GM21786 (cell line): Measurements from ENCODE around the gene UTS2B.
A peak's percentile ranks its signal among the peaks of the same experiment; 100 is the strongest.

Experiments used
- ATAC-seq: cut with Tn5 transposase; IDR thresholded peaks from one replicate; pipeline ENCODE4 v1.9.1; 2021; ENCODE audit not compliant: unreplicated experiment

Gene UTS2B

DNA sequence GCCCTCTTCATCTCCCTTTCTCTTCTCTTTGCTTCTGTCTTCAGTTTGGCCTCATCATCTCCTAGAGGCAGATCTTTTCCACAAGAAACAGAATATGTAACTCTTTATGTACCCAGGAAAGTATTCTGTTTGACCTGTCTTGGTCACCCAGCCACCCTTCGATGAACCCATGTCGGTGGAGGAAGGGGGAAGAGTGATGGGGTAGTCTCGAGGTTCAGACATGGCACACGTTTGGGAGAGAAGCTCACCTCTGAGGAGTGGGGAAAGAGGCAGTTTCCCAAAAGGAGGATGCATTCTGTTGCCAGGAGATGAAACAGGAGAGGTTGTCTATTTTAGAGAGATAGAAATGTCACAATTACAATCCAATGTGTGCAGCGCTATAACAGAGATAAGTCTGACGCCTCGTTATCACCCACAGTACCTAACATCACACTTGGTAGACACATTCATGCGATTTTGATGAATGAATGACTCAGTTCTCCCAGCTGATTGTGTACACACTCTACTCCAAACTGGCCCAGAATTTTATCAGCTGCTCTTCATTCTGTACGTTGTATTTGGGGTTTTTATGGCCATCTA is 1.9 kb downstream of the UTS2B start:
- ATAC-seq, result no peak

DNA sequence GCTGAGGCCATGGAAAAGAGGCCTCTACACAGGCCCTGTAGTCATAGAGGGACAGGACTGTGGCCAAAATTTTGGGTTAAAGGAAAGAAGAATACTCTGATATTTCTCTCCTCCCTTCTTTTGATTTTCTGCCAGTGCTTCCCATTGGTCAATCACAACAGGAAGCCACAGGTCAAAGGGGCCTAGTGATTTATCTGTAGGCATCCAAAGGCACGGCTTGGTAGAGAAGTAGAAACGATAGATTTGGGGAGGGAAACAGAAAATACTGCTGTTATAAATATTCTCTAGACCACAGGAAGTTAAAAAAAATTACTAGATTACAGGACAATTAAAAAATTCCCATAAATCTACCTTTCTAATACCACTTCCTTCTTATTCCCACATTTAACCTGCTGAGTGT is 2.8 kb downstream of the UTS2B start:
- no peak for ATAC-seq

DNA sequence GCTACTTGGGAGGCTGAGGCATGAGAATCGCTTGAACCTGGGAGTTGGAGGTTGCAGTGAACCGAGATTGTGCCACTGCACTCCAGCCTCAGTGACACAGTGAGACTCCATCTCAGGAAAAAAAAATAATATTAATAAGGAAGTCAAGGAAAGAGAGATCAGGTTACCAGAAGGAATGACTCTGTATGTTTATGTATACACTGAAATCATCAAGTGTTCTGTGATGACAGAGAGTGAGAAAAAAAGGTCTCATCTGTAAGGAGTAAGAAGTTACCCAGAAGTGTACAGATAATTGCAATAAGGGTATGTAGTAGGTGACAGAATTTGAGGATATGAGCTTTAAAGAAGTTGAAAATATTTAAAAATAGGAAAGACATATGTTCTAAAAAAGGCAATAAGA is 5.4 kb downstream of the UTS2B start:
- no peak for ATAC-seq

DNA sequence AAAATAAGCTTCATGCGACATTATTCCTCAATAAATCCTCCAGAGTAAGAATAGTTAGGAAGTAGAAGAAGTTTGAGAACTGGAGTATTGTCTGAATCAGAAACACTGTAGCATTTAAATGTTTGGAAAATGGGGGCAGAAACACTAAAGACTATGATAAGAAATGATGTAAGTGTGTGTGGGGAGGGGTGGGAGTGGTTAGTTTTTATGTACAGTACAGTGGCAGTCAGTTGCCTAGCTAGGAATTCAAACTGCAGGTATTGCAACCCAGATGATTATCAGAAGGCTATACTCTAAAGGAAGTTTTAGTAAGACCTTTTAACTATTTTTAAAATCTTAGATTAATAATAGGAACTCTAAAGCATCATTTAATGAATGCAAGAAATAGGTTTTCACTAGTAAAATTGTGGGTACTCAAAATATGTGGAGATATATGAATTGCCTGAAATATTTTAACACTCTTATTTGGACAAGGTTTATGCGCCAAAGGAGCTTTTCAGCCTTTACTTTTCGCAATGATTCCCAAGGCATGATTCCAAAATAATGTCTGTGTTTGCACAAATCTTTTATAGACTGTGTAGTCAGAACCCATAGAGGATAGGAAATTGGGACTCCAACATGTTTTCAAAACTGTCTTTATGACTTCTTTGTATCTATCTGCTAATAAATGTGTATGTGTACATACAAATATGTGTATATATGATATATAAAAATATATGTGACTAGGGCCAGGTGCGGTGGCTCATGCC is 9.1 kb downstream of the UTS2B start:
- no peak for ATAC-seq

DNA sequence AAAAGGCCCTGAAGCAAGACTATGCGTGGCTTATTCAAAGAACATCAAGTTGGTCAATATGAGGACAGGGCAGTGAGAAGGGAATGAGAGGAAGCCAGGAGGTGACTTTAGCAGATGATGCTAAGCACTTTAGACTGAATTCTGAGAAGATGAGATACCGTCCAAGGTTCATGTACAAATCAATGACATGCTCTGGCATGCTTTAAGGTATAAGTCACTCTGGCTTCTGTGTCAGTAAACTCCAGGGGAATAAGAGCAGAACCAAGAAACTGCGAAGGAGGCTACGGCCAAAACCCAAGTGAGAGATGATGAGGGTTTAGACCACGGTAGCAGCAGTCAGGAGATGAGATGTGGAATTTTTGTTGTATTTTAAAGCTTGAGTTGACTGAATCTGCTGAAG is 10.0 kb downstream of the UTS2B start:
- ATAC-seq, result no peak

DNA sequence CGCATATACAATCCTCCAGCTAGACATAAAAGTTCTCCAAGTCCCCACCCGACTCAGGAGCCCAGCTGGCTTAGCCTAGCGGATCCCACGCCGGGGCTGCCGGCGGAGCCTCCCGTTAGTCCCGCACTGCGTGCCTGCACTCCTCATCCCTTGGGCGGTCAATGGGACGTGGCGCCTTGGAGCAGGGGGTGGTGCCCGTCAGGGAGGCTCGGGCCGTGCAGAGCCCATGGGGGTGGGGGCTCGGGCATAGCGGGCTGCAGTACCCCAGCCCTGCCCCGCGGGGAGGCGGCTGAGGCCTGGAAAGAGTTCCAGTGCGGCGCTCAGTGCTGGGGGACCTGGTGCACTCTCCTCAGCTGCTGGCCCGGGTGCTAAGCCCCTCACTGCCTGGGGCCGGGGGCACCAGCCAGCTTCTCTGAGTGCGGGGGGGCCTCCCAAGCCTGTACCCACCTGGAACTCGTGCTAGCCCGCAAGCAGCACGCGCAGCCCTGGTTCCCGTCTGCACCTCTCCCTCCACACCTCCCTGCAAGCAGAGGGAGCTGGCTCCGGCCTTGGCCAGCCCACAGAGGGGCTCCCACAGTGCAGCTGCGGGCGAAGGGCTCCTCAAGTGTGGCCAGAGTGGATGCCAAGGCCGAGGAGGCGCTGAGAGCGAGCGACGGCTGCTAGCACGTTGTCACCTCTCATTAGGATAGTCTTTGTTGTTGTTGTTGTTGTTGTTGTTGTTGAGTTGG is 13.3 kb downstream of the UTS2B start:
- ATAC-seq, result no peak

DNA sequence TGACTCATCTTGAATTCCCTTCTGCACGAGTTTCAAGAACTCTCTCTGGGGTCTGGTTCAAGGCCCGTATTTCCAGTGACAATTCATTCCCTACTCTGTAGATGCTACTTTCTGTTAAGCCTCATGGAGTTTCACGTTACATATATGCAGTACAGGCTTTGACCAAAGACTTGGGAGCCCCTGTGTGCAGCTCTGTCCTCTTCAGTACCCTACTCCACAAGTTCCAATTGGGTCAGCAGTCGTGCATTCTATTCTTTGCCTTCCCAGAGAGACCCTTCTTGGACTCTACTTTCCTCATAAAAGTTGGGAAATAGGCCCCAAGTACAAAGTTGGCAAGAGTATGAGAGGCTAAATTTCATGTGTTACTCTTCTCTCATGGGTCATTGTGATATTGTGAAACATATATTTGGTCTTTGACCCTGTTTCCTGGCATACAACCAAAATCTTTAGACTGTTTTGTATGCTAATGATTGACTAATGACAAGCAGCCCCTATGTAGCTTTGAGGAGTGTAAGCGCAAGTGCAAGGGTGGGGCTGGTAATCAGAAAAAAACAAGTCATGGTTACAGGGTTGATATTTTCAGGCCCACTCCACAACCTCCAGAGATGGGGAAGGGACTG is 16.1 kb downstream of the UTS2B start:
- no peak for ATAC-seq

DNA sequence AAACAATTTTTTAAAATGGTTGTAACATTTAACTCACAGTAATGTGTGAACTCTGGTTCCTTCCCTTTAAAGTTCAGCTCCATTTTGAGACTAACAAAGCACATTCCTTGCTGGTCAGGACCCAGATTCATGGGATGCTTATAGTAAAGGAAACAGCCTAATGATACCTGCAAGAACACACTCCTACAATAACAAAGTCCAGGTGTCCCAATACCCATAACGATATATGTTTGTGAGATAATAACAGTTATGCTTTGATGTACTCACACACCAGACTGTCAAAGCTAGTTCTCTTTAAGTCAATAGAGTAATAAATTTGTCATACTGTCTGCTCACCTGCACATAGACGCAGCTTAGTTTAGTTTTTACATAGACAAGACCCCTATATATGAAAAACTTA is 17.0 kb downstream of the UTS2B start:
- no peak for ATAC-seq

DNA sequence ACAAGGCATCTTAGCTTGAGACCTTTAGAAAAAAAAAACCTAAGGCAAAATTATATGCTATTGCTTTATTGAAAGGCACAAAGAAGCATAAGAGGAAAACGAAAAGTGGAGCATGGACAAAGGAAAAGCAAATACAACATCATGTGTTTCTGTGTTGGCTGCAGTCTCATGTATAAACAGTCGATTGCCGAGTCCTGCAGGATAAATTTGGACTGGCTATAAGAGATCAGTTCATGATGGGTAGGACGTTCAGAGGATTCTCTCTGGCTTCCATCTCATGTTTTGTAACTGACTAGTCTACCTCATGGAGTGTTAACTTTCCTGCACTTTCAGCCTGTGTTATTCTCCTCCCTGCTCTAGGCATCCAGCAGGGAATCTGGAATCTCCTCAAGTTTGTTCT is 23.0 kb downstream of the UTS2B start:
- no peak for ATAC-seq

DNA sequence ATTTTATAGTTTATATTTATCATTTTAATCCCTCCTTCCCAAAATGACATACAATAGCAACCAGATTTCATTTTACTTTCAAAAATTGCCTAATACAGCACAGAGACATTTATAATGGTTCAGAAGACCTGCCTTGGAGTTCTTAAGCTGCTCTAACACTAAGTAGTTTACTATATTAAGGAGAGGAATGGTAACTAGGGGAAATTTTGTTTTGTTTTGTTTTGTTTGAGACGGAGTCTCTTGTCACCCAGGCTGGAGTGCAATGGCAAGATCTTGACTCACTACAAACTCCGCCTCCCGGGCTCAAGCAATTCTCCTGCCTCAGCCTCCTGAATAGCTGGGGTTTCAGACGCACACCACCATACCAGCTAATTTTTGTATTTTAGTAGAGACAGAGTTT is 23.9 kb downstream of the UTS2B start:
- ATAC-seq, result no peak

DNA sequence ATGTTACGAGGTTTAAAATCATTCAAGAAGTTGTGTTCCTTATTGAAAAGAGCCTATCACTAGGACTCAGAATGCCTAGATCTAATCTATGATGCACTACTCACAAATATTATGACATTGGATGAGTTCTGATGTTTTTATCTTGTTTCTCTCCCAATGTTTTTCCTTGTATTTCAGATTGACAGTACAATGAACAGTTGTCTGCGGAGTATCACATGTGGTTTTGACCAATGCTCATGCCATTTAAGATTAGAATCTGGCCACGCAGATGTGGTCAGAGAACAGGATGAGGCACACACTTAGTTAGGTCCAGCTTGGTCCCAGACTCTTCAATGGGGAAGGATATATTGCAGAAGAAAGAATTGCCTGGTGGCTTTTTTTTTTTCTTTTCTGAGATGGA is 26.7 kb downstream of the UTS2B start:
- ATAC-seq, result no peak

DNA sequence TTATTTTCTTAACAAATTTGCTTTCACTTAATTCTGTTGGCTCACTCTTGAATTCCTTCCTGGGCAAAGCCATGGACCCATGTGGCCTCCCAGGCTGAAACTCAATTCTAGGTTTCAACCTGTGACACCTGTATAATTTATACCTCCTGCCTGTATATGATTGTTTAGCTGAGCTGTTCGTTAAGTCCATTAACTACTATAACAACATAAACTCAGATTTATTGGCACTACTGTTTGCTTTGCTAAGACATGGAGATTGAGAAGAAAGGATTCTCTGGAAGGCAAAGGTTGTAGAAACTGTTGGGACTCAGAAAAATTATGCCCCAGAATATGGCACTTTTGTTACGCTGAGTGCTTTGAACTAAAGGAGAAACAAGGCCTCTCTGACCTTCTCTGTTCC is 27.9 kb downstream of the UTS2B start:
- ATAC-seq, result no peak

DNA sequence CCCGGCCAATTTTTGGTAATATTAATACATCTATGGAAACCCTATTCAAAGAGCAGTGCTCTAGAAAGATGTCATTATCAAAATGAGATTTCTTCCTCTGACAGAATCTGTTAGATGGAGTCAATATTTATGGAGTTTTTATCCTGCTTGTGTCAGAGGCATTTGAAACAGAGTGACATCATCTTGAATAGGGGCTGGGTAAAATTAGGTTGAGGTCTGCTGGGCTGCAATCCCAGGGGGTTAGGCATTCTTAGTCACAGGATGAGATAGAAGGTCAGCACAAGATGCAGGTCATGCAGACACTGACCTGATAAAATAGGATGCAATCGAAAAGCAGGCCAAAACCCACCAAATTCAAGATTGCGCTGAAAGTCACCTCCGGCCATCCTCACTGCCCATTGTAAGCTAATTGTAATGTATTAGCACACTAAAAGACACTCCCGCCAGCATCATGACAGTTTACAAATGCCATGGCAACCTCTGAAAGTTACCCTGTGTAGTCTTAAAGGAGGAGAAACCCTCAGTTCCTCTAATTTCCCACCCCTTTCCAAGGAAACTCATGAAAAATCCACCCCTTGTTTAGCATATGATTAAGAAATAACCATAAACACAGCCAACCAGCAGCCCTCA is 28.4 kb downstream of the UTS2B start:
- ATAC-seq, result no peak

DNA sequence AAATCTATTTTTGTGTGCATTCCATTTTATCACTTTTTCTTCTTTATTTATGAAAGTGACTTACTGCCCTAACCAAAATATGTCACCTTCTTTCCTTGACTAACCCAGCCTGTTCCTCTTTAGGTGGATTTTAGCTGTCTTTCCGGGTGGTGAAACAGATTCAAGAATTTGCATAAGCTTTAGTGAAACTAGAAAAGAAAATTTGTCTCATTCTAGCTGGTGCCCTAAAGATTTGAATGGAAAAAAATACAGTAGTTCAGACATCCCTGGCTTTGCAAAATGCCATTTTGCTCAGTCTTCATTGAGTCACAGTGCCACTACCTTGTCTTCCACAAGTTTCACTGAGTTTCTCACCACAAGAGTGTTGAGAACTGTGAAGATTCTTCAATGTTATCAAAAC is 29.3 kb downstream of the UTS2B start:
- ATAC-seq, result peak; percentile 65

DNA sequence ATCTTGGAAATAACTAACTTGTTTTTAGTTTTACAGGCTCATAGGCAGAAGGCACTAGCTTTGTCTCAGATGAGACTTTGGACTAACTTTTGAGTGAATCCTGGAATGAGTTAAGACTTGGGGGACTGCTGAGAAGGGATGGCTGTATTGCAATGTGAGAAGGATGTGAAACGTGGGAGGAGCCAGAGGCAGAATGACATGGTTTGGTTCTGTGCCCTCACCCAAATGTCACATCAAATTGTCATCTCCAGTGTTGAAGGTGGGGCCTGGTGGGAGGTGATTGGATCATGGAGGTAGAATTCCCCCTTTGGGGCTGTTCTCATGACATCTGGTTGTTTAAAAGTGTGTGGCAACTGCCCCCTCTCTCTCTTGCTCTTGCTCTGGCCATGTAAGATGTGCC is 29.9 kb downstream of the UTS2B start:
- peak; percentile 29 for ATAC-seq

DNA sequence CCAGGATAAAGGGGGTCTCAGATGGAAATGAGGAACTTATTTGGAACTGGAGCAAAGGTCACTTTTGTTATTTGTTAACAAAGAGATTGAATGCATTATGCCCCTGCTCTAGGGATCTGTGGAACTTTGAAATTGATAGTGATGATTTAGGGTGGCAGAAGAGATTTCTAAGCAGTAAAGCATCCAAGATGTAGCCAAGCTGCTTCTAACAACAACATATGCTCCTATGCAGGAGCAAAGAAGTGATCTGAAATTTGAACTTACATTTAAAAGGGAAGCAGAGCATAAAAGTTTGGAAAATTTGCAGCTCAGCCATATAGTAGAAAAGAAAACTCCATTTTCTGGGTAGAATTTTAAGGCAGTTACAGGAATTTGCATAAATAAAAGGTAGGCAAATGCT is 31.5 kb downstream of the UTS2B start:
- no peak for ATAC-seq

DNA sequence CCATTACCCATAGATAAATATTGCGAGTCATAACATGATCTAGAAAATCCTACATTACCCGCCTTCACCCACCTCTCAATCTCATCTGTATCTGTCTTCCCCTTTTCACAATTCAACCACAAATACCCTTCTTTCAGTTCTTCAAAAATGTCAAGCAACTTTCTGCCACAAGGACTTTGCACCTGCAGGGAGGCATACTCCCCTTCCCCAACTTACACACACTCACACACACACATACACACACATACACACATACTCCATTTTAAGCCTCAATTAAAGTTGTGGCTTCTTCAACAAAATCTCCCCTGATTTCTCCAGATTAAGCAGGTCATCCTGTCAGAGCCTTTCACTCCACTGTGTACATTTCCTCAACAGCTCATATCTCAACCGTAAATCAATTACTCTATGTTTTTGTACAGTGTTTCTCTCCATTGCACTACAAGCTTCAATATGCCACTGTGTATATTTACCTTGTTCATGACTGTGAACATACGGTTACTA is 34.2 kb downstream of the UTS2B start:
- ATAC-seq, result peak; percentile 85

DNA sequence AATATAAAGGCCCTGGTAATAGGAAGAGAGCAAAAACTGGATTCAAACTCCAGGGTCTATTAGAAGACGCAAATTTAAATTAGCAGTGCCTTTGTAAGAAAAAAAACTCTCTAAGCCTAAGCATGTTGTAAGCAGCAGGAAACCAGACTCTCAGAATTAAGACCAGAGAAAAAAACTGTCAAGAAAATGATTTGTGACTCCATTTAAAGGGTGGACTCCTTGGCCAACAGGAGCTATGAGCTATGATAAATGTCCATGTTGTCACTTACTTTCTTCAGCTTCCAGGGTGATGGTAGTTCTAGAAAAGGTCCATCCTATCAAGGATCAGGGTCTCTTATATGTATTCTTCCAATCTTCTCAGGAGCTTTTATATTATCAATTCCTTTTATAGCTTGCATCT is 36.0 kb downstream of the UTS2B start:
- no peak for ATAC-seq

DNA sequence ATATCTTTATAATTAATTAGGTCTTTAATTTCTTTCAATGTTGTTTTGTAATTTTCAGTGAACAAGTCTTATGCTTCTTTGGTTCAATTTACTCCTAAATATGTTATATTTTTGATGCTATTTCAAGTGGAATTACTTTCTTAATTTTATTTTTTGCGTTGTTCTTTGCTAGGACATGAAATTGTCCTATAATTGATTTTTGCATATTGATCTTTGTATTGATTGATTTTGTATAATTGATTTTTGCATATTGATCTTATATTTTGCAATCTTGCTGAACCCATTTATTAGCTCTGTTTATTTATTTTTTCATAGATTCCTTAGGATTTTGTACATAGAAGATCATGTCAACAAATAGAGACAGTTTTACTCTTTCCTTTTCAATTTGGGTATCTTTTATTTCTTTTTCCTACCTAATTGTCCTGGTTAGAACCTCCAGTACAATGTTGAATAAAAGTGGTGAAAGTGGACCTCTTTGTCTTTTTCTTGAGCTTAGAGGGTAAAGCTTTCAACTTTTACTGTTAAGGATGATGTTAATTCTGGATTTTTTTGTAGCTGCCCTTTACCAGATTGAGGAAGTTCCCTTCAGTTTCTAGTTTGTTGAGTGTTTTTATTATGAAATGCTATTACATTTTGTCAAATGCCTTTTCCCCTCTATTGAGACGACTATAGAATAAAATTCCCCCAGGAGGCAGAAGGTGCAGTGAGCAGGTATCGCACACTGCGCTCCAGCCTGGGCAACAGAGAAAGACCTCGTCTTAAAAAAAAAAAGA is 37.9 kb downstream of the UTS2B start:
- ATAC-seq, result no peak

DNA sequence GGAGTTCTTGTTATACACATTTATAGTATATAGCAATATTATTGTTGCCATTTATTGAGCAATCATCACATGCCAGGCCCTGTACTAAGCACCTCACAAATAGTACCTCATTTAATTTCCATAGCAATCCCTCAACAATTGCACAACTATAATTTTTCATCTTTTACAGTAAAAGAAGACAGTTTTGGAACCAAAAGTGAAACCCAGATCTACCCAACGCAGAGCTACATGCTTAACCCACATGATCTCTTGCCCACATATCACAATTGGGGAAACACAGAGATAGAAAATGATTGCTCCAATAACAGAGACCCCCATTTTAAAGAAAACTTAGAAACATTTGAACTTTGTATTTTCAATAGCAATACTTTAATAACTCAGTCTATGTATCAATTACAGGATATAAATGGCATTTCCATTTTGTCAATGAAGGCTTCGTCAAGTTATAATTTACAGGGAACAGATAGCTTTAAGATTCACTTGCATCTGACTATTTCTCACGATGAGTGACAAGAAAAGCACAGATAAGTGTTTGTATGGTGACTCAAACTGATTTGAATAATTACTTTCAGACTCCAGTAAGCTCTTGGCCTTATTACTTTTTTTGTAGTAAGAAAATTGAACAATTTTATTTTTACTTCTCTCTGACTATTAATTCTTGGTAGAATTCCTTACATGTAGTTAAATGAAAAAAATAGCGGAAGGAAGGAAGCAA is 39.9 kb downstream of the UTS2B start:
- peak; percentile 81 for ATAC-seq
